HG03135 (cell line): ENCODE results near the gene HECTD3.
"Not testable (repeated sequence)": the region's sequence is repeated elsewhere in the genome, so short reads cannot be mapped to it uniquely, and the experiment has no call there.

ENCODE experiments used
- ATAC-seq: cut with Tn5 transposase; IDR thresholded peaks from one replicate; pipeline ENCODE4 v1.9.1; 2021; ENCODE audit warnings: mild to moderate bottlenecking, moderate library complexity; ENCODE audit not compliant: unreplicated experiment

Gene HECTD3

DNA sequence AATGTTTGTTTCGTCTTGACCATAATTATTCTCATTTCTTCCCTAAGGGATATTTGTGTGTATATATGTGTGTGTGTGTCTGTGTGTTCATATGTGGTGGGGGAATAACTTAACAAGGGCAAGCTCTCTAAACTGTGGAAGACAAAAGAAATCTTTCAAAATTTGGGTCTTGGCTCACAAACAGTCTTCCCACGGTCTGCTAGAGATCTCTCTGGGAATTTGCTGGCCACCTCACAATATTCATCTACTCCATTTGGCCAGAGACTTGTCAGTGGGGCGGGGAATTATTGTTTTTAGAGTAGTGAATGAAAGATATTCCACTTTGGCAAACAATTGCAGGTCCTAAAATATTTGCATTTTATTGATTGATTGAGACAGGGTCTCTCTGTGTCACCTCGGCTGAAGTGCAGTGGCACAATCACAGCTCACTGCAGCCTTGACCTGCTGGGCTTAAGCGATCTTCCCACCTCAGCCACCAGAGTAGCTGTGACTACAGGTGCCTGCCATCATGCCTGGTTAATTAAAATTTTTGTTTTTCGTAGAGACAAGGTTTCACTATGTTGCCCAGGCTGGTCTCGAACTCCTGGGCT, 16.7 kb downstream of the HECTD3 start:
- ATAC-seq, result no peak

DNA sequence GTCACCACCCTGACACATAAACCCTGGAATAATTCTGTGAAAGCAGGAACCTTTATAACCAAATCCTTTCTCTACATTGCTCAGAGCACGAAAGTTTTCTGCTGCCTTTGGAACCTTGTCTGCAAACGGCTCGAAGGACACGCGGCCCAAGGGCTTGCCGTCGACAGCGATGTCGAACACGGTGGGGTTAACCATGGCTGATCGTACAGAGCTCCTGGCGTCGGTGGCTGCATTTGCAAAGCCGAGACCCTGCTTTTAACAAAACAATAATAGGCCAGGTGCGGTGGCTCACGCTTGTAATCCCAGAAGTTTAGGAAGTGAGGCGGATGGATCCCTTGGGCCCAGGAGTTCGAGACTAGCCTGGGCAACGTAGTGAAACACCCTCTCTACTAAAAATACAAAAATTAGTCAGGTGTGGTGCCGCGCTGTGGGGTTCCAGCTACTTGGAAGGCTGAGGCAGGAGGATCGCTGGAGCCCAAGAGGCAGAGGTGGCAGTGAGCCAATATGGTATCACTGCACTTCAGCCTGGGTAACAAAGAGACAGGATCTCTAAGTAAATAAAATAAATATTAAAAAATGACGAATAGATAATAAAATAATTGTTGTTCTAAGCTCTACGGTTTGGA, 22.5 kb downstream of the HECTD3 start:
- no peak for ATAC-seq

DNA sequence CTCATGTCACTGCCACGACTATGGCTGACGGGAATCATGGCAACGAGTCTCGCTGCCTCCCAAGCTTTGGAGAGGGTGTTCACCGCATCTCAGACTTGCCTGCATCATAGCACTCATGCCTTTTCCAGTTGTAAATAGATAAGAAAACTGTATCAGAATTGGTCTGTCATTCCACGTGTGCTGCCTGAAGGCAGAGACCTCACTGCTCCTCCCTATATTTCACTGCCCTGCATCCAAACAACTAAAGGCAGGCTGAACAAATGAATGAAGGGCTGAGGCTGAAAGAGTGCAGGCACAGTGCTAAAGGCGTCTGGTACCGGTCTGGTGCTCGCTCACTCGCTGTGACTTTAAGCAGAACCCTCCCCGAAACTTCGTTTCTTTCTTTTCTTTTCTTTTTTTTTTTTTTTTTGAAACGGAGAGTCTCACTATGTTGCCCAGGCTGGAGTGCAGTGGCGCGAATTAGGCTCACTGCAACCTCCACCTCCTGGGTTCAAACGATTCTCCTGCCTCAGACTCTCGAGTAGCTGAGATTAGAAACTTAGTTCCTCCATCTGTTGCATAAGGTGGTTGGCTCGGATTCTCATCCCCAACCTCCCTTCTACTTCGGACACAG, 25.3 kb downstream of the HECTD3 start:
- ATAC-seq, result peak; percentile 6

DNA sequence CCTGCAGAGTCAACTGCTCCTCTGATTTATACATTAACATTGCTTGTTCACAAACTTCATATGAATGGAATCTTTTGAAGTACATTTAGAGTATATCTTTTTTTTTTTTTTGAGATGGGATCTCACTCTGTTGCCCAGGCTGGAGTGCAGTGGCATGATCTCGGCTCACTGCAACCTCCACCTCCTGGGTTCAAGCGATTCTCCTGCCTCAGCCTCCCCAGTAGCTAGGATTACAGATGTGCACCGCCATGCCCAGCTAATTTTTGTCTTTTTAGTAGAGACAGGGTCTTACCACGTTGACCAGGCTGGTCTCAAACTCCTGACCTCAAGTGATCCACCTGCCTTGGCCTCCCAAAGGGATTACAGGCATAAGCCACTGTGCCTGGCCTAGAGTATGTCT, 33.8 kb downstream of the HECTD3 start:
- not testable (repeated sequence) for ATAC-seq

DNA sequence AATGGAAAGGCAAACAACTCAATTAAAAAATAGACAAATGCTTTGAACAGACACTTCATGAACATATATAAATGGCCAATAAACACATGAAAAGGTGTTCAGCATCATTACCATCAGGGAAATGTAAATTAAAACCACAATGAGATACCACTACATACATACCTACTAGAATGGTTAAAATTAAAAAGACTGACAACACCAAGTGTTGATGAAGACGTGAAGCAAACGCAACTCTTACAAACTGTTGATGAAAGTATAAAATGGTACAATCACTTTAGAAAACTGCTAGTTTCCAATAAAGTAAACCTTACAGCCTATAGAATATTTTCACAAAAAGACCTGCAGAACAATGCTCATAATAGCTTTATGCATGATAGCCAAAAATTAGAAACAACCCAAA, 34.9 kb downstream of the HECTD3 start:
- no peak for ATAC-seq

DNA sequence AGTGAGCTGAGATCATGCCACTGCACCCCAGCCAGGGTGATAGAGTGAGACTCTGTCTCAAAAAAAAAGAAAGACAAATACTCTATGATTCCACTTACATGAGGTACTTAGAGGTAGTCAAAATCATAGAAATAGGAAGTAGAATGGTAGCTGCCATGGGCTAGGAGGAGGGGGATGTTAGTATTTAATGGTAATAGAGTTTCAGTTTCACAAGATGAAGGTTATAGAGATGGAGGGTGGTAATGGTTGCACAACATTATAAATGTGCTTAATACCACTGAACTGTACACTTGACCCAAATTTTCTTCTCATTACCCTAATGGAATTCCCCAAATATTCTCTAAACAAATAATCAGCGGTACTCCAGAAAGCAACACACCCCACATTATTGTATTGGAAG, 37.5 kb downstream of the HECTD3 start:
- no peak for ATAC-seq

DNA sequence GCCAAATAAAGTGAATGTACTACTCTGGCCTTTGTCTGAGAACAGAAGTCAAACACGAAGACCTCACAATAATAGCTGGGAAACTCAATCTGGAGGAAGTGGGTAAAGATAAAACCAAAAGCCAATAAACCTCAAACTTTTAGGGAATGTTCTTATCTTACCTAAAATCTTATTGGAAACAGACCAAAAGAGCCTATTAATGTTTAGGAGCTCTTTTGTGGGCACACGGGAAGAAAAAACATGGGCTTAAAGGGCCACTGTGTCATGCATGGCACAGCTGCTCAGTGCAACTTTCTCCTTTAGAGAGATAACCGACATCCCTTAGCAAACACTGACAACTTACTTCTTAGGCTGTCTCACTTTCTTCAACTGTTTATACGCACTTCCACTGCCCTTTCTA, 40.8 kb downstream of the HECTD3 start:
- no peak for ATAC-seq

DNA sequence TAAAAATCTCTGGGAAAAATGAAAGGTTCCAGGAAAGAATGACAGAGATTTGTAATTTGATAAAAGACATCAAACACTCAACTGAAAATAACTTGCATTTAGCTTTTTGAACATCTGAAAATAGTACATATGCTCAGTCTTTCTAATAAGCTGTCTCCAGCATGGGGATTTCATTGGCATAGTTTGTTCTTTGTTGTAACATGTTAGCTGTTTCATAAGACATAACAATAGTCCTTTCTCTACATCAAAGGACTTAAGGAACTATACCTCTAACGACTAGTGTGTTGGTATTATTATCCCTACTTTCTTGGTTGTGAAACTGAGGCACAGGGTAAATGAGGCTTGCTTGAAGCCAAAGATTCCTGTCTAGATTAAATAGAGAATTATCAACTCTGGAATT, 46.7 kb downstream of the HECTD3 start:
- no peak for ATAC-seq

DNA sequence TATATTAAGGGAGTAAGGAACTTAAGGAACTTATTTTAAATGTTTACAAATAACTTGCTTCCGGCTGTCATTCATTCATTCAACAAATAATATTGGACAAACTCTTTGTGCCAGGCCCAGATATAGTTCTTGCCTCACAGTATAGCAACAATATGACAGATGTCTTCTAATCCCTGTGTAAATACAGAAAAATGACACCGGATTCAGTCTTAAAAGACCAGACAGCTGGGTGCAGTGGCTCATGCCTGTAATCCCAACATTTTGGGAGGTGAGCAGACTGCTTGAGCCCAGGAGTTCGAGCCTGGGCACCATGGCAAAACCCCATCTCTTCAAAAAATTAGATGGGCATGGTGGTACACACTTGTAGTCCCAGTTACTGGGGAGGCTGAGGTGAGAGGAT, 48.4 kb downstream of the HECTD3 start:
- ATAC-seq, result no peak

DNA sequence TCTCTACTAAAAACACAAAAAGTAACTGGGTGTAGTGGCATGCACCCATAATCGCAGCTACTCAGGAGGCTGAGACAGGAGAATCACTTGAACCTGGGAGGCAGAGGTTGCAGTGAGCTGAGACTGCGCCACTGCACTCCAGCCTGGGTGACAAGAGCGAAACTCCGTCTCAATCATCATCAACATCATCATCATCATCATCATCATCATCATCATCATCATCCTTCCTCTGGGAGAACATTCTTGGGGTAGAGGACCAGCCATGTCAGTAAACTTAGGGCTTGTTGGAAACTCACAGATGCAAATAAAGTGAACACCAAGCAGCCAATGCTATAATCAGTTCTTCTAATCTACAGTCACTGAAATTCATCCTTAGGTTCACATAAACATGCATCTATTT, 49.1 kb downstream of the HECTD3 start:
- ATAC-seq, result not testable (repeated sequence)

DNA sequence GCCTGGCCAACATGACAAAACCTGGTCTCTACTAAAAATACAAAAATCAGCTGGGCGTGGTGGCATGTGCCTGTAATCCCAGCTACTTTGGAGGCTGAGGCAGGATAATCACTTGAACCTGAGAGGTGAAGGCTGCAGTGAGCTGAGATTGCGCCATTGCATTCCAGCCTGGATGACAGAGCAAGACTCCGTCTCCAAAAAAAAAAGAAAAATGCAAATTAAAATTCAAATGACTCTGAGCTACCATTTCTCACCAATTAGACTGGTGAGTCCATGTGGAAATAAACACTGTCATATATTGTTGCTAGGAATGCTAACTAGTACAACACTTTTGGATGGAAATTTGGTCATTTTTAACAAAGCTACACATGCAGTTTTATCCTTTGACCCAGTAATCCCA, 53.6 kb downstream of the HECTD3 start:
- not testable (repeated sequence) for ATAC-seq

DNA sequence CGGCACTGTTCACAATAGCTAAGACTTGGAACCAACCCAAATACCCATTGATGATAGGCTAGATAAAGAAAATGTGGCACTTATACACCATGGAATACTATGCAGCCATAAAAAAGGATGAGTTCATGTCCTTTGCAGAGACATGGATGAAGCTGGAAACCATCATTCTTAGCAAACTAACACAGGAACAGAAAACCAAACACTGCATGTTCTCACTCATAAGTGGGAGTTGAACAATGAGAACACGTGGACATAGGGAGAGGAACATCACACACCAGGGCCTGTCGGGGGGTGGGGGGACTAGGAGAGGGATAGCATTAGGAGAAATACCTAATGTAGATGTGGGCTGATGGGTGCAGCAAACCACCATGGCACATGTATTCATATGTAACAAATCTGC, 55.0 kb downstream of the HECTD3 start:
- not testable (repeated sequence) for ATAC-seq
